ENCODE data around the gene PLD5.
"Not testable (repeated sequence)": the region's sequence is repeated elsewhere in the genome, so short reads cannot be mapped to it uniquely, and the experiment has no call there.

PLD5 gene

DNA sequence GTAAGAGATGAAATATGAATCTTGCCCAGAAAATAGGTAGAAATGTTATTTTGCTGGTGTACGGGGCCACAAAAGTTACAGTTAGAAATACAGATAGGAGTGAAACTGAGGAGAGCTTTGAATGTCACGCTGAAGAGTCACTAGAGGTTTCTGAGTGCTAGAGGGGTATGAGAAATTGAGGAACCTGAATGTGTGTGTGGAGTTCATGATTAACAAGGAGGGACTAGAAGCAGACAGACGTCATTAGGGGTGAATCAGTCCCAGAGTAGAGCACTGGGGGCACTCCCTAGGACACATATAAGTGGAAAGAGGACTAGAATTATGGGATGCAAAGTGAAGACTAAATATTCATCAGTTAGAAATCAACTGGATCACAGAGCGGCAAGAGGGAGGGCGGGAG is 336.7 kb downstream of the PLD5 start:
- no peak for DNase-seq (ENCODE audit: low read depth)
- TF ChIP-seq, protein P1, sequence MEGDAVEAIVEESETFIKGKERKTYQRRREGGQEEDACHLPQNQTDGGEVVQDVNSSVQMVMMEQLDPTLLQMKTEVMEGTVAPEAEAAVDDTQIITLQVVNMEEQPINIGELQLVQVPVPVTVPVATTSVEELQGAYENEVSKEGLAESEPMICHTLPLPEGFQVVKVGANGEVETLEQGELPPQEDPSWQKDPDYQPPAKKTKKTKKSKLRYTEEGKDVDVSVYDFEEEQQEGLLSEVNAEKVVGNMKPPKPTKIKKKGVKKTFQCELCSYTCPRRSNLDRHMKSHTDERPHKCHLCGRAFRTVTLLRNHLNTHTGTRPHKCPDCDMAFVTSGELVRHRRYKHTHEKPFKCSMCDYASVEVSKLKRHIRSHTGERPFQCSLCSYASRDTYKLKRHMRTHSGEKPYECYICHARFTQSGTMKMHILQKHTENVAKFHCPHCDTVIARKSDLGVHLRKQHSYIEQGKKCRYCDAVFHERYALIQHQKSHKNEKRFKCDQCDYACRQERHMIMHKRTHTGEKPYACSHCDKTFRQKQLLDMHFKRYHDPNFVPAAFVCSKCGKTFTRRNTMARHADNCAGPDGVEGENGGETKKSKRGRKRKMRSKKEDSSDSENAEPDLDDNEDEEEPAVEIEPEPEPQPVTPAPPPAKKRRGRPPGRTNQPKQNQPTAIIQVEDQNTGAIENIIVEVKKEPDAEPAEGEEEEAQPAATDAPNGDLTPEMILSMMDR (conservative IDR thresholded peaks at IDR 0.05; ENCODE audit: low read length): no peak
- no peak overlapping the region for H3K4me3 ChIP-seq (ENCODE audit: low read length)

DNA sequence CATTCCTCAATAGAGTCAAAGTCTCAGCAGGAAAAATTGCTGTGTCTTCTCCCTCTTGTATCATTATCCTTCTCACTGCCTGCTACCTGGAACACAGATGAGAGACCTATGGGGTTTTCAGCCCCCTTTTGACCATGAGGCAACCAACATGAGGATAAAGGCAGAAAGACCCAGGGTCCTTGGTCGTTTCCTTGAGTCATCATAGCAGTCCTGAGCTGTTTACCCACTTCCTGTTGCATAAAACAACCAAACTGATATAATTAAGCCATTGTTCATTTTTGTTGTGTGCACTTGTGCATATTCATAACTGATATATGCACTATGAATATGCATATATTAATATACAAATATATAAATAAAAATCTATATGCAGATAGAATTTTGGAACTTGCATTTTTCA is 337.3 kb downstream of the PLD5 start:
- TF ChIP-seq, protein P1 (conservative IDR thresholded peaks at IDR 0.05; ENCODE audit: low read length): no peak
- H3K4me3 ChIP-seq (ENCODE audit: low read length): no peak overlapping the region
- no peak for DNase-seq (ENCODE audit: low read depth)

DNA sequence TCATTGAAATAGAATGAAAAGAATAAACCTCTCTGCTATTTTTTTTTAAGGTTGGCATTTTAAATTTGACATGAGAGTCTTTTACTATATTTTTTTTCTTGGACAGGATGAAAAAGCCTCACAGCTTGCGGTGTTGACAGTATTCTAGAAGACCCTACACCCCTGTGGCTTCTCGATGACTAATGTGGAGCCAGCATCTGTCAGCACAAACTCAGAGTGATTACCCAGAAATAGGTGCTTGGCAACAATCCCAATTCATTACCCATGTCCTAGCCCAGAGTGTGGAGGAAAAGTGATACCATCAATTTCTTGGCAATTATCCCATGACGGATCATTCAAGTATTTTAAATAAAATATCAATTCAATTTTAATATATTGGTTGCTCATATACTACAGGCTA is 338.8 kb downstream of the PLD5 start:
- DNase-seq (ENCODE audit: low read depth): no peak
- TF ChIP-seq, protein P1 (conservative IDR thresholded peaks at IDR 0.05; ENCODE audit: low read length): no peak

DNA sequence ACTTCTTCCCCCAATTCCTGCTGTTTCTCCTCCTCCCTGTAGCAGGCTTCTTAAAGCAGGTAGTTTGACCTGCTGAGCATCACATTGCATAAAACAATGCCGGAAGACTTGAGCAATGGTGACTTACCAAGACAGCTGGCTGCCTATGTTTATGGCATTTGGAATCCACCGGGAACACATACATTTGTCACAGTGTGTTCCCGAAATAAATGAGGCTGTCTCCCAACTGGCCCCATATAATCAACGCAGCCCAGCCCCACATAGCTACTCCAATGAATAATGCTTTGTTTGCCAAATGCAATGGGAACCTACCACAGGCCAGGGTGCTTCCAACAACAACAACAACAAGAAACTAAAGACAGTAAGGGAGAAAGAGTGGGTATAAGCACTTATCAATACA is 339.5 kb downstream of the PLD5 start:
- no peak overlapping the region for H3K4me3 ChIP-seq (ENCODE audit: low read length)
- no peak for DNase-seq (ENCODE audit: low read depth)
- TF ChIP-seq, protein P1 (conservative IDR thresholded peaks at IDR 0.05; ENCODE audit: low read length): no peak

More for the DNA sequence above, 338.8 kb downstream of the PLD5 start:
- no peak overlapping the region for H3K4me3 ChIP-seq (ENCODE audit: low read length)

DNA sequence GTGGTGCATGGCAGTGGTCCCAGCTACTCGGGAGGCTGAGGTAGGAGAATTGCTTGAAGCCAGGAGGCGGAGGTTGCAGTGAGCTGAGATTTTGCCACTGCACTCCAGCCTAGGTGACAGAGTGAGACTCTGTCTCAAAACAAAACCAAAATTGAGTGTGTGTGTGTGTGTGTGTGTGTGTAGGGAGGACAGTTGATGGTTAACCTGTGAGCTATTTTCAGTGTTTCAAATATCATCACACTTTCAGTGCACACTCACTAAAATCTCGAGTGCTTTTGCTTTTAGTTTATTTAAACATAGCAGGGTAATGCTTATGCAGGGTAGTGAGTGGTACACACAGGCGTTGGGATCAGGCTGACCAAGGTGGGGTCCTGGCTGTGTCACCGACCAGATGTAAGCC is 344.7 kb downstream of the PLD5 start:
- H3K4me3 ChIP-seq (ENCODE audit: low read length); DNase-seq (ENCODE audit: low read depth): not testable (repeated sequence)

DNA sequence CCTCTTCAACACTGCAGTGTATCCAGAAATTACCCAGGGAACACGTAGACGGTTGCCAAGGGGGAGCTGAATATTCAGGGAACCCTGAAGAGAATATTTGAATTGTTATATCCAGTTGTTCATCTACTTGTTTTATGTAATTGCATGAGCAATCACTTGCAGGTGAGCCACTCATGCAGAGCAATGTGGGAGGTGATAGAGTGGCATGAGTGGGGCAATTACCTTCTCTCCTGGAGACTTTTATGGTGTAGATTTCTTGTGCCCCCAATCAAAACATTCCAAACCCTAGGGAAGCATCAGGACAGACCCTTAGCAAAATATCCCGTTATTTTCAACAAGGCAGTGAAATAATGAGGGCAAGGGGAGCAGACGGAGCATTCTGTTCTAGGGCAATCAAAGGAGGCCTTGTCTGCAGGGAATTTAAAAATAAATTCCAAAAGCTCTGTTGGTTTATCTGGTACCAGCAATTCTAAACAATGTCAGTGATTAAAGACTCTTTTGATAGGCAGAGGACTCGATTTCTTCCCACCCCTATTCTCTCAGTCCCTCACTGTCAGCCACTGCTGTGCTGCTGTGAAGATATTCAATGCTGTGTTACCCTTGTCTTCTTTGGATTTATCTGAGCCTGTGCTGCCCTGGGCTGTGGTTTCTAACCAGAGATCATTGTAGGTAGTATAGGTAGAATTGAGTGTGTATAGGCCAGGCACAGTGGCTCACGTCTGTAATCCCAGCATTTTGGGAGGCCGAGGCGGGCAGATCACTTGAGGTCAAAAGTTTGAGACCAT is 345.4 kb downstream of the PLD5 start:
- H3K4me3 ChIP-seq (ENCODE audit: low read length): no peak overlapping the region
- DNase-seq (ENCODE audit: low read depth): no peak
- TF ChIP-seq, protein P1 (conservative IDR thresholded peaks at IDR 0.05; ENCODE audit: low read length): no peak

DNA sequence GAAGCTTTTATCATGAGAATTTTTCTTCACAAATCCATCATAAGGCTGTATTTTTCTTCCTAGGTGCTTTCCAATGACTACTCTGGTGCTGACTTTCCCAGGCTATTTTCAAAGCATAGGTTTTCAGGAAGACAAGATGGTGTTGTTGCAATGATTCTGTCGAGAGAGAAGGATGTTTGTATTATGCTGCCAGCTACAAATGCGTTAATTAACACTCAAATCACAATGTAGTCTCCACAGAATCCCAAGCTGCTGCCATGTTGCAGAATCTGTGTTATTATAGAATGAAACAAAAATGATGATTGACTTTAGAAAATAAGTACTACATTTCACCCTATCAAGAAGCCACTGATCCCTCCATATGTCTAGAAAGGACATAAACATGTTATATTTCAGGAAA is 346.1 kb downstream of the PLD5 start:
- no peak for DNase-seq (ENCODE audit: low read depth)
- TF ChIP-seq, protein P1 (conservative IDR thresholded peaks at IDR 0.05; ENCODE audit: low read length): no peak
- H3K4me3 ChIP-seq (ENCODE audit: low read length): no peak overlapping the region
